Activated CD4-positive, CD25-positive, alpha-beta regulatory T cell treated with anti-CD3 and anti-CD28 coated beads, Interleukin-2, amount 50 U/mL, for 16 hours (primary cell): ENCODE results near the gene COL9A3.

ENCODE experiments used
- DNase-seq: peaks from one replicate; pipeline ENCODE4 v3.0.0-alpha.2; 2020; ENCODE audit warnings: low read depth, low spot score

COL9A3 gene

GRCh38 chr20:62796699-62797491, 20.0 kb upstream of the COL9A3 start:
- no peak for DNase-seq

DNA sequence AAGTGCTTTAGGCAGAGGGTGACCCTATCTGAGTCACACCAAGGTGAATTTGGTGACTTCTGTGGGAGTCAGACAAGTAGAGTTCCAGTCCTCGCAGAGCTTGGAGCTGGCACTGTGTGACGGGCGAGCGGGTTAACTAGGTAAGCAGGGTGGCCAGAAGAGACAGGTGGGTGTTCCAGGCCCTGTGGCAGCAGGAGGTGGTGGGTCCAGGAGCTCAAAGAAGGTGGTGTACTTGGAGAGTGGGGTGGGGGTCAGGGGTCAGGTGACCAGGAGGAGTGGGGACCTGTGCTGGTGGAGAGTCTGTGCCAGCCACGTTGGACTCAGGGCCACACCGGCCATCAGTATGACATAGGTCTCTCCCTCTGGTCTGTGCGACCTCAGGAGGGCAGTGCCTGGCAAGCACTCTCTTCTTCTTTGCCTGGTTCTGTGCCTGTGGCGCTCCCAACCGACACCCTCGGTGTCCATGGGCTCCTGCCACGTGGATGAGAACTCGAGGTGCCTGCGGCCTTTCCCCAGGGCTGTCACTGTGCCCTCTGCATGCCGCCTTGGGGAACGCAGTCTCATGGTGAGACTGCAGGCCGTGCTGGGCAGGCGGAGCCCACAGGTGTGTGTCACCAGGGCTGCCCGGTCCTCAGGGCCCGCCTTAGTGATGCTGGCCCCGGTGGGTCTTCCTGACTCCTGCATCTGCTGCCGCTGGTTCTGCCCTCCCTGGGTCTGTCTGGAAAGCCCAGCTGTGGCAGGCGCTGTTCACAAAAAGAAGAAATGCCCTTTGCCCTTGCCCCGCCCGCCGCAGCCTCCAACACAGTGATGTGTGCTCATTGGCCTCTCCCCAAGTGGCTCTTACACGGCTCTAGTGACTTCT, 18.9 kb upstream of the COL9A3 start:
- no peak for DNase-seq

DNA sequence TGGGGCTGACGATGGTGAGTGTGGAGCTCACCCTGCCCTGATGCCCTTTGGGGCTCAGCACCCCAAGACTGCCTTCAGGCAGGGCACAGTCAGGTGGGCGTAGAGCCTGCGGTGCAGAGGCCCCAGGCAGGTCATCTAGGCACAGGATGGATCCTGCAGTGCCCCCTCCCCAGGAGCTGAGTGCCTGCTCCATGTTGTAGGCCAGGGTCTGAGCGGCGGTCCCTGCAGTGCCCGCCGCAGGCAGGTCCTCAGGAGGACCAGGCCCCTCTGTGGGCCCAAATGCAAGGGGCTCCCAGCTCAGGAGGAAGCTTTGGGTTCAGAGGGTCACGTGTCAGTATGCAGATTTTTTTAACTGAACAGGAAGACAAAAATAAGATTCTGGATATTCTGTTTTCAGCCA, 17.8 kb upstream of the COL9A3 start:
- DNase-seq: no peak

- no peak for DNase-seq
Observed at GRCh38 chr20:62799459-62799858, 17.4 kb upstream of the COL9A3 start.

DNA sequence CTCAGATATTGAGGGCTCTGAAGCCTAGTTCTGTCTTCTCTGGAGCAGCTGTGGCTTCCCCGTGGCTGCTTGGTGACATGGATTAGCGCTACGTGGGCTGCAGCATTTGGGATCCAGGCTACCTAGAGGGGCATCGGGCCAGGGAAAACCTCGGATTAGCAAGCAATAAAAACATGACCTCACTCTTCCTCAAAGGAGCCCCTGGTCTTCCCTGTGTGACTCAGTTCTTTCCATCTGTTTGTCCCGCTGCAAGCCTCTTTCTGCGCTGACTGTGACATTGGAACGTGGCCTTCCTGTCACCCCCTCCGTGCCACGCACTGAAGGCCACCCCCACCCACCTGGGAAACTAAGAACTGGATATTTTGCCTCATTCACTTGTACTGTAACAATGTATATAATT, 17.0 kb upstream of the COL9A3 start:
- DNase-seq: no peak

- DNase-seq: no peak
Observed at GRCh38 chr20:62800314-62801259, 16.3 kb upstream of the COL9A3 start.

DNA sequence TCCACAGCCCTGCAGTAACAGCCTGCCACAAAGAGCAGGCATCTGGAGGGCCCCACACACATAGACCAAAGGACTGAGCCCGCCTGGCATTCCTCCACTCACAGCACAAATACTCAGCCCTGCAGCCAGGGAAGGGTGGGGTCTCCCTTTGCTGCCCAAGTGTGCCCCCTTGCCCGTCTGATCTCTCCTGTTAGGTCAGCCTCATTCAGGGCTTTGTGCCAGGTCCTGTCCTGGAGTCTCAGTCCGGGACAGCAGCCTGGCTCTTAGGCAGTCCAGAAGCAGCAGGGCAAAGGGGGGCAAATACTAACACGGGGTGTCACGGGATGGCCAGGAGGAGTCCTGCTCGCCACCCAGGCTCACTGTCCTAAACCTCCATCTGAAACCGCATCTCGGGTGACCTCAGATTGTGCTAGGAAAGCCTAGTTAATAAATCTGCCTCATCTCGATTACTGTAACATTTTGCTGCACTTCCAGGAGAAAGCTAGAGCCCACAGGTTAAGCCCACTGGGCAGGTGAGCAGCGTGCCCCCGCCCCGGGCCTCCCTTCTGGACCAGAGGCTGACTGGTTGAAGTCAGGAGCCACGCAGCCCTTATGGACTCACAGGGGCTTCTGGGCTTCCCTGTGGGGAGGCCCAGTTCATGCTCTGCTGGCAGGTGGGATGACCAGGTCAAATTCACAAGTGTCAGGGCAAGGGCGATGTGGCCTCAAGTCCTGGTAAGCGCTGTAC, 15.4 kb upstream of the COL9A3 start:
- DNase-seq: no peak

DNA sequence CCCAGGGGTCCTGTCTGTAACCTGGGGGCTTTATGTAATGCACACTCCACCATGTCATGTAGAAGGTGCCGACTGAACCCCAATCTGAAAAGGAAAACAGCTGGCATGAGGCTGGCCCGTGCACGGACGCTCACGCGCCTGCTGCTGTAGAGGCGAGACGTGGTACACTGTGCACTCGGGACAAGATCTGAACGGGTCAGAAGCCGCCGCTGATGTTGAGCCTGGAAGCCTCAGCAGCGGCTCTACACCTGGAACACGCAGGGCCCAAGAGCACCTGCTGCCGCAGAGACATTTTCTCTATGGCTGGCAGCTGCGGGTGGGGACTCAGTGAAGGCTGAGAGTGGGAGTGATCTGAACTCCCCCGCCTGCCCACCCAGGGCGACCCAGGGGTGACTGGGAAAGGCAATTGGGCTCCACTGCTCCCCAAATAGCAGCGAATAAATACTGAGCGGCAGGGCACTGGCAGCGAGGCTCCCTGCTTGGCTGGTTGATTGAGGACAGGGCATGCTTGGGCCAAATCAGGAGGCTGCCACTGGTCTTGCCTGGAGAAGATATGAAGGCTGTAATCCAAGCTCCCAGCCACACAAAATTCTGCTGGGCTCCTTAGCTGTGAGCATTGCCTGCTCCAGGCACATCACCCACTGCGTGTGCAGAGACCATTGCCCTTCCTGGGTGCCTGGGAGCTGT, 14.7 kb upstream of the COL9A3 start:
- DNase-seq: no peak

- no peak for DNase-seq
Observed at GRCh38 chr20:62804021-62804626, 12.7 kb upstream of the COL9A3 start.

DNA sequence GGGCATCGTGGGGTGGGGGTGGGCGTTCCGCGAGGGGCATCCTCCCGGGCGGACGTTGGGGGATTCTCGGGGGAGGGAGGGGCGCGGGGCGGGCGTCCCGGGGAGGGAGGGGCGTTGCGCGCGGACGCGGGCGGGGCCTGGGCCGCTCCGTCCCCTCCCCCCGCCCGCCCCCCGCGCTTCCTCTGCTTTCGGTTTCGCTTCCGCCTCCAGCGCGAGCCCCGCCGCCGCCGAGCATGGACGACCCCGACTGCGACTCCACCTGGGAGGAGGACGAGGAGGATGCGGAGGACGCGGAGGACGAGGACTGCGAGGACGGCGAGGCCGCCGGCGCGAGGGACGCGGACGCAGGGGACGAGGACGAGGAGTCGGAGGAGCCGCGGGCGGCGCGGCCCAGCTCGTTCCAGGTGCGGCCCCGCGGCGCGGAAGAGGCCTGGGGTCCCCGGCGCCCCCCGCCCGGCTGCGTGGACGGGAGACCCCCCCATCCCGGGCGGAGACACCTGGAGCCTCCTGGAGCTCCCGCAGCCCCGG, 12.2 kb upstream of the COL9A3 start, which contains the start of gene OGFR:
Gene OGFR, plus strand, starts transcription at position 209 of the 528 bp plus-strand sequence. Its CDS starts 25 bp downstream, at position 234.
- peak; percentile 45 for DNase-seq

GRCh38 chr20:62805155-62805710, 11.6 kb upstream of the COL9A3 start:
- DNase-seq: no peak

- no peak for DNase-seq
Observed at GRCh38 chr20:62805711-62806382, 11.0 kb upstream of the COL9A3 start.

DNA sequence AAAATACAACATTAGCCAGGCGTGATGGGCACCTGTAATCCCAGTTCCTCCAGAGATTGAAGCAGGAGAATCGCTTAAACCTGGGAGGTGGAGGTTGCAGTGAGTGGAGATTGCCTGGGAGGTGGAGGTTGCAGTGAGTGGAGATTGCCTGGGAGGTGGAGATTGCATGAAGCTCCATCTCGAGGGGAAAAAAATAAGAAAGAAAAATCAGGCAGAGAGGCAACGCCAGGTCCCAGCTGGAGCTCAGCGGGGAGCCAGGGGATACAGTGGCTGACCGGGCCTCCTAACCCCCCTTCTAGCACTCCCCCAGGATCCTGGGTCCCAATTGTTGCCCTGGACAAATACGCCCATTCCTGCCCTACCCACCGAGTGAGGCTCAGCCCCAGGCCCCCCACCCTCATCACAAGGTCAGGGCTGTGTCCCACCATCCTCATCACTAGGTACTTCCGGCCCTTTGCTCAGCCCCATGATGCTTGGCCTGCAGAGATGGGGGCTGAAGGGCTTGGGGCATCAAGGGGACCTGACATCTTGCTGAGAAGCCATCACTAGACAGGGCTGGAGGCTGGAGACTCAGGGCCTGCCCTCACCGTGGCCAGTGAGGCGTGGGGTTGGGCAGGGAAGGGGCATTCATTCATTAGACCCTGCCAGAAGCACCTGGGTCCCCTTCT, 10.3 kb upstream of the COL9A3 start:
- no peak for DNase-seq

GRCh38 chr20:62807444-62808210, 9.2 kb upstream of the COL9A3 start:
- no peak for DNase-seq

DNA sequence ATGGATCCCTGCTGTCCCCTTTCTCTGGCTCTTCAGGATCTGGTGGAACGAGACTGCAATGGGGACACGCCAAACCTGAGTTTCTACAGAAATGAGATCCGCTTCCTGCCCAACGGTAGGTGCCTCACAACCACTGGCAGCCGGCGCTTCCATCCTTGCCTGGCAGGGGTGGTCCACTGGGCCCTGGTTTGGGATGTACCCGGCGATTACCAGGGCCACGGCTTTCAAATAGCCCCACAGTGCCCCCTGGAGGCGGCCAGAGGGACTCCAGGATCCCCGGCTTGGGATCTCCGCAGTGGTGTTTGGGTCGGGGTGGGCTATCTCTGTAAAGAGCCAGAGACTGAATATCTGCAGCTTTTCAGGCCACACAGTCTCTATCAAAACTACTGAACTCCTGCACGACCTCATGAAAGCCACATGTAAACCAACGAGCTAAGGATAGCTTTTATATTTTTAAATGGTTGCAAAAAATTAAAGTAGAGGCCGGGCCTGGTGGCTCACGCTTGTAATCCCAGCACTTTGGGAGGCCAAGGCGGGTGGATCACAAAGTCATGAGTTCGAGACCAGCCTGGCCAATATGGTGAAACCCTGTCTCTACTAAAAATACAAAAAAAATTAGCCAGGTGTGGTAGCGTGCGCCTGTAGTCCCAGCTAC, 8.5 kb upstream of the COL9A3 start:
- DNase-seq: peak; percentile 62

- DNase-seq: no peak
Observed at GRCh38 chr20:62809530-62810428, 7.1 kb upstream of the COL9A3 start.
